B cell (primary cell): ENCODE results near the gene CPE. TPM values are rescaled to one million over a fixed set of nuclear protein-coding genes. Genes with fewer than 3 reads are reported as not detected.
A peak's percentile ranks its signal among the peaks of the same experiment; 100 is the strongest.

Experiments used
- ATAC-seq: fragments of 200-7000 bp; cut with Tn5 transposase; one replicate; pipeline ENCODE4 v1.10.0; 2021; ENCODE audit warnings: low read depth, mild to moderate bottlenecking, moderate number of reproducible peaks, moderate library complexity
- CTCF ChIA-PET: fragments of 350-600 bp; sonication (Branson Sonifier 250); formaldehyde crosslinking; loops from one replicate; lab custom pipeline; 2021; ENCODE audit warnings: antibody characterized with exemption, inconsistent platforms; lab: Charles Lee
- POLR2A ChIA-PET: fragments of 350-600 bp; sonication (Branson Sonifier 250); formaldehyde crosslinking; loops from one replicate; lab custom pipeline; 2021; ENCODE audit warnings: antibody characterized with exemption; lab: Charles Lee
- DNase-seq: peaks from one replicate; pipeline ENCODE4 v3.0.0; 2013
- H2AFZ ChIP-seq: 2 replicates; pipeline ENCODE4 v1.6.1; 2012; ENCODE audit warnings: mild to moderate bottlenecking, low read depth, low read length; ENCODE audit not compliant: insufficient read depth, poor library complexity, severe bottlenecking
- H3K27ac ChIP-seq, 2 donors: 1 replicate in 1 of 2; 2 replicates in 1 of 2; pipeline ENCODE4 v1.5.1; 2012 to 2013; ENCODE audit warnings: low read length in 2 of 2, mild to moderate bottlenecking in 2 of 2, moderate library complexity in 1 of 2
- H3K27me3 ChIP-seq, 4 experiments: fragments of 200-600 bp in 1 of 4; sonication (generic) in 1 of 4; replicated peaks in 1 of 4; 1 replicate in 2 of 4; 2 replicates in 2 of 4; pipeline versions ENCODE4 v1.6.1 to v1.7.0; 2013 to 2016; ENCODE audit warnings: low read length in 3 of 4, mild to moderate bottlenecking in 2 of 4, mixed read lengths in 1 of 4, moderate library complexity in 1 of 4; ENCODE audit not compliant: insufficient read depth in 4 of 4, control insufficient read depth in 3 of 4; ENCODE audit errors: control extremely low read depth in 1 of 4
- H3K36me3 ChIP-seq, 2 experiments: replicated peaks in 1 of 2; 1 replicate in 1 of 2; 2 replicates in 1 of 2; pipeline versions ENCODE4 v1.6.1 to v1.7.1; 2013; ENCODE audit warnings: low read length in 1 of 2; ENCODE audit not compliant: insufficient read depth in 2 of 2, control insufficient read depth in 1 of 2; ENCODE audit errors: control extremely low read depth in 1 of 2, extremely low read depth in 1 of 2
- H3K4me1 ChIP-seq, 2 donors: fragments of 200-600 bp in 1 of 2; sonication (generic) in 1 of 2; 1 replicate in 1 of 2; 2 replicates in 1 of 2; pipeline versions ENCODE4 v1.5.1 to v1.6.1; 2013 to 2017; ENCODE audit warnings: low read length in 2 of 2; ENCODE audit not compliant: control insufficient read depth in 2 of 2, insufficient read depth in 2 of 2
- H3K4me2 ChIP-seq: replicated peaks from 2 replicates; pipeline ENCODE3; 2012; ENCODE audit warnings: mild to moderate bottlenecking, low read depth, low read length; ENCODE audit not compliant: poor library complexity, severe bottlenecking
- H3K4me3 ChIP-seq, 5 experiments: fragments of 200-600 bp in 1 of 5; sonication (generic) in 1 of 5; 1 replicate in 3 of 5; 2 replicates in 2 of 5; pipeline versions ENCODE4 v1.5.1 to v1.7.0; 2011 to 2016; ENCODE audit warnings: low read length in 4 of 5, mild to moderate bottlenecking in 4 of 5, low read depth in 2 of 5, control low read depth in 1 of 5, moderate library complexity in 1 of 5; ENCODE audit not compliant: insufficient read depth in 1 of 5; ENCODE audit errors: control extremely low read depth in 1 of 5, extremely low read depth in 1 of 5
- H3K79me2 ChIP-seq: fragments of 200-600 bp; sonication (generic); one replicate; pipeline ENCODE4 v1.6.0; 2016; ENCODE audit warnings: low read length; ENCODE audit not compliant: control insufficient read depth, insufficient read depth
- H3K9ac ChIP-seq: fragments of 200-600 bp; sonication (generic); 2 replicates; pipeline ENCODE4 v1.6.1; 2017; ENCODE audit warnings: mild to moderate bottlenecking, low read length, moderate library complexity
- H3K9me3 ChIP-seq, 3 donors: one replicate each; pipeline versions ENCODE4 v1.6.1 to v1.7.1; 2013; ENCODE audit warnings: low read length in 2 of 3; ENCODE audit not compliant: control insufficient read depth in 2 of 3, insufficient read depth in 1 of 3; ENCODE audit errors: control extremely low read depth in 1 of 3
- H4K20me1 ChIP-seq: 2 replicates; pipeline ENCODE4 v1.6.0; 2012; ENCODE audit warnings: mild to moderate bottlenecking, low read length; ENCODE audit not compliant: insufficient read depth, control insufficient read depth, poor library complexity, severe bottlenecking
- H3K27ac Mint-ChIP-seq: one replicate; pipeline ENCODE4 v1.8.0; 2021; ENCODE audit warnings: mixed read lengths
- H3K27me3 Mint-ChIP-seq: one replicate; pipeline ENCODE4 v1.8.0; 2021; ENCODE audit warnings: mixed read lengths
- H3K4me1 Mint-ChIP-seq: one replicate; pipeline ENCODE4 v1.8.0; 2021; ENCODE audit warnings: mixed read lengths
- H3K4me3 Mint-ChIP-seq: one replicate; pipeline ENCODE4 v1.8.0; 2021; ENCODE audit warnings: mixed read lengths
- H3K9me3 Mint-ChIP-seq: one replicate; pipeline ENCODE4 v1.8.0; 2022; ENCODE audit warnings: mixed read lengths; ENCODE audit not compliant: insufficient read depth
- CTCF ChIP-seq: fragments of 200-600 bp; IDR thresholded peaks from one replicate; pipeline ENCODE4 v1.8.0; 2022; ENCODE audit warnings: antibody characterized with exemption, mild to moderate bottlenecking
- EZH2 ChIP-seq: IDR thresholded peaks from 2 replicates; pipeline ENCODE4 v1.6.1; 2012; ENCODE audit warnings: borderline replicate concordance, low read depth, mild to moderate bottlenecking, moderate library complexity, low read length; ENCODE audit not compliant: insufficient read depth, poor library complexity, severe bottlenecking
- WGBS: methylation state at CpG from one replicate; pipeline ENCODE4 v1.1.5; 2013; ENCODE audit warnings: missing lambda C conversion rate; ENCODE audit not compliant: insufficient coverage; 5-methylcytosine and 5-hydroxymethylcytosine counted together
- intact Hi-C: fragments of 100-400 bp; cut with micrococcal nuclease; formaldehyde crosslinking; loops from one replicate; pipeline ENCODE4 v1.10.0; 2022
- polyA plus RNA-seq: library from polyadenylated mRNA; depleted of rRNA; stranded (reverse); fragments of >200 nt; gene quantifications from 2 replicates; pipeline ENCODE4 v1.2.3, GENCODE V29; 2012
- total RNA-seq, 2 donors: library from RNA; stranded (reverse); fragments of 120-200 nt in 1 of 2; gene quantifications; 1 replicate in 1 of 2; 2 replicates in 1 of 2; pipeline versions ENCODE4 v1.2.3 to v1.2.4, GENCODE V29; 2013 to 2022

The CPE gene
- total and polyA plus RNA-seq, 2 donors (not counting 1 experiment from before 2014, with no cell fraction given): not detected

GRCh38 chr4:165379678-165380064, 863 bp downstream of the CPE start:
- peak overlapping the region; percentile 87 for H3K4me2 ChIP-seq
- Mint-ChIP-seq H3K9me3 (no peaks in the 10 kb centered on the region), H3K4me1 (peaks cover 8% of the 10 kb centered on the region), H3K27ac (no peak overlapping the region), H3K27me3 (peaks cover 55% of the 10 kb centered on the region), H3K4me3 (peak overlapping the region; percentile 71)
- H4K20me1 ChIP-seq: no peaks in the 10 kb centered on the region
- DNase-seq (peak; percentile 8), ATAC-seq (no peak)
- H3K9me3 ChIP-seq: no peaks in the 10 kb centered on the region
- H3K27me3 ChIP-seq: peaks cover 0 to 39% (median 26%) of the 10 kb centered on the region in 4 experiments
- H3K79me2 ChIP-seq: no peaks in the 10 kb centered on the region
- H3K36me3 ChIP-seq: no peaks in the 10 kb centered on the region
- H2AFZ ChIP-seq: no peak overlapping the region
- H3K4me3 ChIP-seq: no peak overlapping the region
- 95% methylated on average over 6 of the region's 11 CpGs for WGBS
- H3K4me1 ChIP-seq: peaks cover 10 to 11% of the 10 kb centered on the region in 2 donors
- intact Hi-C loops: no loop called here
- POLR2A ChIA-PET: no interaction called here
- H3K27ac ChIP-seq: no peak overlapping the region
- TF ChIP-seq CTCF: no peak
- H3K9ac ChIP-seq: no peak overlapping the region
- CTCF ChIA-PET: no interaction called here

GRCh38 chr4:165380805-165381204, 2.0 kb downstream of the CPE start:
- intact Hi-C loops: no loop called here
- no peaks in the 10 kb centered on the region for H3K79me2 ChIP-seq
- H3K4me1 ChIP-seq: peaks cover 10 to 11% of the 10 kb centered on the region in 2 donors
- H3K9me3 Mint-ChIP-seq: no peaks in the 10 kb centered on the region
- peaks cover 49% of the 10 kb centered on the region for H3K27me3 Mint-ChIP-seq
- ChIA-PET POLR2A (no interaction called here), CTCF (no interaction called here)
- H3K27ac Mint-ChIP-seq: no peak overlapping the region
- no peak overlapping the region for H3K4me3 Mint-ChIP-seq
- TF ChIP-seq CTCF (no peak), EZH2 (no peak)
- H3K4me2 ChIP-seq: no peak overlapping the region
- H4K20me1 ChIP-seq: no peaks in the 10 kb centered on the region
- ATAC-seq (no peak), DNase-seq (no peak)
- no CpG with 5 or more reads among the region's 1 CpG for WGBS
- H3K36me3 ChIP-seq: no peaks in the 10 kb centered on the region
- no peak overlapping the region for H3K4me3 ChIP-seq
- H3K9me3 ChIP-seq: no peaks in the 10 kb centered on the region
- no peak overlapping the region for H3K9ac ChIP-seq
- no peak overlapping the region for H3K27ac ChIP-seq
- peaks cover 0 to 37% (median 22%) of the 10 kb centered on the region in 4 experiments for H3K27me3 ChIP-seq
- no peak overlapping the region for H2AFZ ChIP-seq
- peaks cover 8% of the 10 kb centered on the region for H3K4me1 Mint-ChIP-seq
